K562 (cell line): Measurements from ENCODE around the gene VSIG10. TPM values are rescaled to one million over a fixed set of nuclear protein-coding genes. Genes with fewer than 3 reads are reported as not detected.
A peak's percentile ranks its signal among the peaks of the same experiment; 100 is the strongest.

Source experiments
- ATAC-seq: fragments of 200-7000 bp; cut with Tn5 transposase; 3 replicates; pipeline ENCODE4 v1.9.1; 2020; ENCODE audit warnings: moderate library complexity
- BruUV-seq: library from RNA; stranded (reverse); fragments of 400-500 nt; replicated peaks from 2 replicates; lab custom pipeline; 2021; lab: Mats Ljungman, UMichigan
- CTCF ChIA-PET: fragments of 300-600 bp; formaldehyde crosslinking; extraction: SDS; loops from one replicate; lab custom pipeline; 2021; ENCODE audit warnings: low intra/inter-chr PET ratio; lab: Yijun Ruan, JAX
- POLR2A ChIA-PET: fragments of 300-600, 350-650 bp; sonication (Branson Sonifier 250); formaldehyde crosslinking; extraction: SDS; loops from one replicate; lab custom pipeline; 2021; ENCODE audit warnings: antibody characterized with exemption, inconsistent platforms; lab: Yijun Ruan, JAX
- DNase-seq, 4 experiments: peaks; one replicate each; pipeline versions ENCODE4 v3.0.0 to v3.0.0-alpha.2; 2011 to 2018; ENCODE audit warnings: low spot score in 3 of 4, mixed read lengths in 3 of 4; ENCODE audit errors: extremely low read depth in 1 of 4
- FAIRE-seq: peaks from 2 replicates; lab custom pipeline; 2011; peaks lifted over from hg19 to GRCh38; lab: Jason Lieb, UNC
- H2AFZ ChIP-seq: 2 replicates; pipeline ENCODE4 v1.6.0; 2011; ENCODE audit warnings: low read depth, low read length, control low read depth, inconsistent platforms
- H3K27ac ChIP-seq: fragments of 200-600 bp; 3 replicates; pipeline ENCODE4 v1.8.0; 2011; ENCODE audit warnings: low read depth, mild to moderate bottlenecking, control low read depth, inconsistent platforms, low read length, moderate library complexity, mixed read lengths; ENCODE audit errors: extremely low read depth
- H3K27me3 ChIP-seq, 2 experiments: fragments of 300-600 bp in 1 of 2; 2 replicates in 1 of 2; 3 replicates in 1 of 2; pipeline versions ENCODE4 v1.6.0 to v1.8.0; 2011; ENCODE audit warnings: inconsistent platforms in 2 of 2, low read length in 2 of 2, mild to moderate bottlenecking in 1 of 2, mixed read lengths in 1 of 2, moderate library complexity in 1 of 2; ENCODE audit not compliant: control insufficient read depth in 2 of 2, insufficient read depth in 2 of 2
- H3K36me3 ChIP-seq: fragments of 300-600 bp; 3 replicates; pipeline ENCODE4 v1.8.0; 2011; ENCODE audit warnings: mild to moderate bottlenecking, low read length, inconsistent platforms; ENCODE audit not compliant: control insufficient read depth, insufficient read depth
- H3K4me1 ChIP-seq, 2 experiments: fragments of 200-600 bp in 1 of 2; replicated peaks in 1 of 2; 2 replicates in 1 of 2; 3 replicates in 1 of 2; pipeline versions ENCODE4 v1.5.1 to v1.8.0; 2011; ENCODE audit warnings: inconsistent platforms in 2 of 2, low read length in 2 of 2, mild to moderate bottlenecking in 1 of 2, mixed read lengths in 1 of 2, moderate library complexity in 1 of 2; ENCODE audit not compliant: control insufficient read depth in 2 of 2, insufficient read depth in 2 of 2
- H3K4me2 ChIP-seq: 2 replicates; pipeline ENCODE4 v1.6.1; 2011; ENCODE audit warnings: low read length, control low read depth, inconsistent platforms, mixed read lengths; ENCODE audit not compliant: insufficient read depth
- H3K4me3 ChIP-seq: fragments of 200-600 bp; sonication (generic), shearing (Covaris generic); 2 replicates; pipeline ENCODE4 v1.5.1; 2016; ENCODE audit warnings: control low read depth, inconsistent platforms
- H3K79me2 ChIP-seq: fragments of 200-600 bp; 3 replicates; pipeline ENCODE4 v1.8.0; 2011; ENCODE audit warnings: low read length, inconsistent platforms; ENCODE audit not compliant: control insufficient read depth, insufficient read depth
- H3K9ac ChIP-seq, 2 experiments: 2 replicates each; pipeline versions ENCODE4 v1.6.0 to v1.6.1; 2011; ENCODE audit warnings: low read depth in 2 of 2, low read length in 2 of 2, control low read depth in 1 of 2, inconsistent platforms in 1 of 2, mild to moderate bottlenecking in 1 of 2, mixed read lengths in 1 of 2; ENCODE audit not compliant: insufficient read depth in 1 of 2
- H3K9me1 ChIP-seq: one replicate; pipeline ENCODE4 v1.6.0; 2011; ENCODE audit warnings: inconsistent platforms, mild to moderate bottlenecking, low read length, moderate library complexity; ENCODE audit not compliant: control insufficient read depth, insufficient read depth
- H3K9me3 ChIP-seq: replicated peaks from 2 replicates; pipeline ENCODE4 v1.5.1; 2011; ENCODE audit warnings: low read depth, low read length, inconsistent platforms; ENCODE audit not compliant: control insufficient read depth, insufficient read depth
- H4K20me1 ChIP-seq: replicated peaks from 2 replicates; pipeline ENCODE4 v1.6.1; 2011; ENCODE audit warnings: low read length, inconsistent platforms, mixed read lengths; ENCODE audit not compliant: control insufficient read depth, insufficient read depth
- BMI1 ChIP-seq: fragments of 150-350 bp; IDR thresholded peaks from 2 replicates; pipeline ENCODE4 v1.6.1; 2014; ENCODE audit warnings: low read length
- CC2D1A ChIP-seq: fragments of 450-650 bp; IDR thresholded peaks from 2 replicates; pipeline ENCODE4 v1.6.1; 2017; ENCODE audit warnings: mild to moderate bottlenecking
- CREB5 ChIP-seq: fragments of 250-450 bp; sonication (Bioruptor Pico); IDR thresholded peaks from 2 replicates; pipeline ENCODE4 v1.5.0; 2020; ENCODE audit warnings: mild to moderate bottlenecking
- E2F6 ChIP-seq, 2 experiments: IDR thresholded peaks; 2 replicates each; pipeline ENCODE4 v1.6.1; 2011; ENCODE audit warnings: borderline replicate concordance in 1 of 2, control low read depth in 1 of 2, low read depth in 1 of 2, low read length in 1 of 2, mild to moderate bottlenecking in 1 of 2, mixed read lengths in 1 of 2, moderate library complexity in 1 of 2; ENCODE audit not compliant: insufficient read depth in 1 of 2, insufficient read length in 1 of 2, poor library complexity in 1 of 2, severe bottlenecking in 1 of 2; ENCODE audit errors: extremely low read depth in 1 of 2
- EZH2 ChIP-seq: IDR thresholded peaks from 2 replicates; pipeline ENCODE4 v1.6.1; 2012; ENCODE audit warnings: low read depth, mild to moderate bottlenecking, inconsistent platforms, low read length, borderline replicate concordance
- GTF2A2 ChIP-seq: IDR thresholded peaks from 2 replicates; pipeline ENCODE4 v1.6.1; 2016; ENCODE audit warnings: mild to moderate bottlenecking, missing genetic modification characterization, missing compliant biosample characterization
- HNRNPL ChIP-seq: fragments of 200-400 bp; formaldehyde crosslinking; IDR thresholded peaks from 2 replicates; pipeline ENCODE4 v1.6.1; 2017; ENCODE audit warnings: low read depth, mild to moderate bottlenecking, low read length
- ILF3 ChIP-seq: fragments of 450-650 bp; IDR thresholded peaks from 2 replicates; pipeline ENCODE4 v1.6.1; 2018; ENCODE audit warnings: antibody characterized with exemption, mild to moderate bottlenecking, moderate library complexity, borderline replicate concordance
- MCM3 ChIP-seq: fragments of 450-650 bp; IDR thresholded peaks from 2 replicates; pipeline ENCODE4 v1.6.1; 2016
- NCOA2 ChIP-seq, 2 experiments: fragments of 450-650 bp; IDR thresholded peaks; 2 replicates each; pipeline ENCODE4 v1.6.1; 2018; ENCODE audit warnings: mild to moderate bottlenecking in 2 of 2, moderate library complexity in 1 of 2; ENCODE audit not compliant: partially characterized antibody in 2 of 2
- NCOR1 ChIP-seq: fragments of 450-650 bp; IDR thresholded peaks from 2 replicates; pipeline ENCODE4 v1.6.1; 2016; ENCODE audit warnings: mild to moderate bottlenecking, moderate library complexity
- POLR2AphosphoS5 ChIP-seq: IDR thresholded peaks from 2 replicates; pipeline ENCODE4 v1.6.1; 2011; ENCODE audit warnings: mild to moderate bottlenecking, low read depth, low read length, moderate library complexity; ENCODE audit not compliant: control insufficient read depth, insufficient read depth
- SAFB ChIP-seq: fragments of 200-400 bp; formaldehyde crosslinking; IDR thresholded peaks from 2 replicates; pipeline ENCODE4 v1.6.1; 2017; ENCODE audit warnings: low read depth, low read length, borderline replicate concordance
- TAF9B ChIP-seq: fragments of 450-650 bp; IDR thresholded peaks from 2 replicates; pipeline ENCODE4 v1.6.1; 2018; ENCODE audit warnings: mild to moderate bottlenecking; ENCODE audit not compliant: partially characterized antibody
- TEAD2 ChIP-seq: fragments of 450-650 bp; IDR thresholded peaks from 2 replicates; pipeline ENCODE4 v1.6.1; 2016; ENCODE audit warnings: missing genetic modification characterization, control low read depth, missing compliant biosample characterization
- ZNF3 ChIP-seq: fragments of 250-450 bp; sonication (Bioruptor Pico); IDR thresholded peaks from 2 replicates; pipeline ENCODE4 v1.5.0; 2021; ENCODE audit warnings: mild to moderate bottlenecking, moderate library complexity
- ZNF436 ChIP-seq: fragments of 250-450, 450-650 bp; sonication (Bioruptor Pico); formaldehyde crosslinking; IDR thresholded peaks from 2 replicates; pipeline ENCODE4 v1.7.0; 2020; ENCODE audit warnings: mild to moderate bottlenecking
- WGBS: fragments of 100-300 bp; shearing (Covaris generic); methylation state at CpG from one replicate; pipeline ENCODE4 v1.1.6; 2016; ENCODE audit warnings: low coverage, mixed read lengths; ENCODE audit not compliant: insufficient coverage; ENCODE audit errors: missing lambda C conversion rate; 5-methylcytosine and 5-hydroxymethylcytosine counted together
- in situ Hi-C: fragments of 300-500 bp; cut with MboI; formaldehyde crosslinking; loops from 4 replicates; pipeline ENCODE4 v1.15.0; 2018; ENCODE audit warnings: inconsistent platforms, mixed read lengths
- intact Hi-C: fragments of 100-400 bp; cut with micrococcal nuclease; formaldehyde crosslinking; loops from 2 replicates; pipeline ENCODE4 v1.14.2; 2022
- polyA plus RNA-seq, 8 experiments: library from polyadenylated mRNA; depleted of rRNA in 4 of 8; stranded (reverse) in 5 of 8; unstranded in 3 of 8; fragments of >200 nt; fragmentation: Nextera tagmentation in 2 of 8; fragmentation: Illumina TruSeq in 1 of 8; extraction: Ambion mirVana in 2 of 8; extraction: Trizol in 1 of 8; gene quantifications; 2 replicates each; pipeline versions ENCODE4 v1.2.1 to v1.2.3, GENCODE V29; 2011 to 2014; ENCODE audit warnings: inconsistent platforms in 1 of 8, missing spikeins in 1 of 8
- total RNA-seq, 7 experiments: library from RNA; depleted of rRNA in 6 of 7; stranded (reverse); fragments of >200 nt in 6 of 7; fragmentation: Illumina TruSeq in 2 of 7; extraction: Trizol in 2 of 7; gene quantifications; 2 replicates each; pipeline versions ENCODE4 v1.2.1 to v1.2.3, GENCODE V29; 2011 to 2021; ENCODE audit warnings: low replicate concordance in 1 of 7
- TF ChIP-seq, protein P1 (sequence below), 2 experiments: fragments of 450-650 bp in 1 of 2; IDR thresholded peaks; 2 replicates each; pipeline ENCODE4 v1.6.1; 2011 to 2017; ENCODE audit warnings: low read depth in 2 of 2, antibody characterized with exemption in 1 of 2, borderline replicate concordance in 1 of 2, low read length in 1 of 2, mild to moderate bottlenecking in 1 of 2, mixed read lengths in 1 of 2; ENCODE audit not compliant: control insufficient read depth in 1 of 2

Gene VSIG10
- total and polyA plus RNA-seq, 9 of the 15 experiments (the other 6 are each of a cell fraction or from before 2014, with no cell fraction given) = 4.1 to 8.8 (median 4.7) TPM

- ChIA-PET POLR2A (no interaction called here), CTCF (interaction anchor here (0.7 kb wide), 1 partner anchor 276 kb away, joined by 3 read pairs; no protein-coding TSS in a partner anchor)
- DNase-seq (peak in 1 of 4 experiments; percentile 2), ATAC-seq (no peak), FAIRE-seq (no peak)
- Histone ChIP-seq H3K9me3 (no peaks in the 10 kb centered on the region), H3K27me3 (peaks cover 29 to 54% of the 10 kb centered on the region in 2 experiments; a peak in 4 of 5 replicates), H3K4me2 (no peak overlapping the region), H4K20me1 (no peaks in the 10 kb centered on the region), H3K36me3 (no peaks in the 10 kb centered on the region), H2AFZ (no peak overlapping the region), H3K27ac (no peak overlapping the region), H3K79me2 (no peaks in the 10 kb centered on the region), H3K4me1 (peaks cover 0 to 15% of the 10 kb centered on the region in 2 experiments; a peak in 3 of 5 replicates), H3K9ac (no peak overlapping the region), H3K4me3 (no peak overlapping the region), H3K9me1 (no peaks in the 10 kb centered on the region)
- intact Hi-C loops = loop anchor here (5.0 kb wide), 1 partner anchor 39 kb away; the partner anchor contains the start of gene WSB2
- WGBS = 0% methylated on average over 3 of the region's 3 CpGs
- in situ Hi-C loops = no loop called here
- BruUV-seq = no TSS peak
- no peak for TF ChIP-seq CREB5
- no peak for TF ChIP-seq SAFB
- no peak for TF ChIP-seq GTF2A2 (tag)
- no peak for TF ChIP-seq CC2D1A
- no peak for TF ChIP-seq ZNF3 (CRISPR knock-in tag)
- no peak for TF ChIP-seq MCM3
- TF ChIP-seq NCOR1 = no peak
- no peak for TF ChIP-seq NCOA2 (IDR thresholded peaks at IDR 0.05; ENCODE audit: partially characterized antibody in 2 of 2)
- TF ChIP-seq, protein P1, sequence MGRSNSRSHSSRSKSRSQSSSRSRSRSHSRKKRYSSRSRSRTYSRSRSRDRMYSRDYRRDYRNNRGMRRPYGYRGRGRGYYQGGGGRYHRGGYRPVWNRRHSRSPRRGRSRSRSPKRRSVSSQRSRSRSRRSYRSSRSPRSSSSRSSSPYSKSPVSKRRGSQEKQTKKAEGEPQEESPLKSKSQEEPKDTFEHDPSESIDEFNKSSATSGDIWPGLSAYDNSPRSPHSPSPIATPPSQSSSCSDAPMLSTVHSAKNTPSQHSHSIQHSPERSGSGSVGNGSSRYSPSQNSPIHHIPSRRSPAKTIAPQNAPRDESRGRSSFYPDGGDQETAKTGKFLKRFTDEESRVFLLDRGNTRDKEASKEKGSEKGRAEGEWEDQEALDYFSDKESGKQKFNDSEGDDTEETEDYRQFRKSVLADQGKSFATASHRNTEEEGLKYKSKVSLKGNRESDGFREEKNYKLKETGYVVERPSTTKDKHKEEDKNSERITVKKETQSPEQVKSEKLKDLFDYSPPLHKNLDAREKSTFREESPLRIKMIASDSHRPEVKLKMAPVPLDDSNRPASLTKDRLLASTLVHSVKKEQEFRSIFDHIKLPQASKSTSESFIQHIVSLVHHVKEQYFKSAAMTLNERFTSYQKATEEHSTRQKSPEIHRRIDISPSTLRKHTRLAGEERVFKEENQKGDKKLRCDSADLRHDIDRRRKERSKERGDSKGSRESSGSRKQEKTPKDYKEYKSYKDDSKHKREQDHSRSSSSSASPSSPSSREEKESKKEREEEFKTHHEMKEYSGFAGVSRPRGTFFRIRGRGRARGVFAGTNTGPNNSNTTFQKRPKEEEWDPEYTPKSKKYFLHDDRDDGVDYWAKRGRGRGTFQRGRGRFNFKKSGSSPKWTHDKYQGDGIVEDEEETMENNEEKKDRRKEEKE (IDR thresholded peaks at IDR 0.05; ENCODE audit: borderline replicate concordance in 1 of 2, control insufficient read depth in 1 of 2, low read depth in 2 of 2, low read length in 1 of 2) = no peak
- TF ChIP-seq TEAD2 (tag) = no peak
- no peak for TF ChIP-seq BMI1
- TF ChIP-seq EZH2 = no peak; the same call in 1 of the 2 replicates
- TF ChIP-seq POLR2AphosphoS5 = no peak
- no peak for TF ChIP-seq TAF9B
- no peak for TF ChIP-seq HNRNPL
- TF ChIP-seq E2F6 (IDR thresholded peaks at IDR 0.05; ENCODE audit: borderline replicate concordance in 1 of 2, extremely low read depth in 1 of 2, insufficient read depth in 1 of 2, insufficient read length in 1 of 2, low read depth in 1 of 2, low read length in 1 of 2, poor library complexity in 1 of 2, severe bottlenecking in 1 of 2) = no peak
- TF ChIP-seq ZNF436 (CRISPR knock-in tag) = no peak
- TF ChIP-seq ILF3 = no peak
Observed at GRCh38 chr12:118101051-118101450, 2.8 kb downstream of the VSIG10 start.
